ENCODE results near the gene TMEM121. TPM values are rescaled to one million over a fixed set of nuclear protein-coding genes. Genes with fewer than 3 reads are reported as not detected.

TMEM121 gene
- total and polyA plus RNA-seq, 2 of the 4 experiments (the other 2 are of a cell fraction), result 2.7 to 6.3 TPM

- intact Hi-C loops (cut with micrococcal nuclease), result no loop called here
- no peak for DNase-seq
Measured at GRCh38 chr14:105499256-105500035, 26.9 kb upstream of the TMEM121 start.

More at GRCh38 chr14:105499256-105500035, 26.9 kb upstream of the TMEM121 start:
- CTCF ChIA-PET, result no interaction called here
- Histone ChIP-seq H3K9me1 (ENCODE audit: insufficient read depth, low read length) (no peaks in the 10 kb centered on the region), H2BK15ac (ENCODE audit: low read depth, low read length) (no peak overlapping the region), H3K4me1 (ENCODE audit: control insufficient read depth, insufficient read depth, low read length) (no peaks in the 10 kb centered on the region), H3K4me2 (ENCODE audit: low read depth, low read length) (no peak overlapping the region), H3K27ac (ENCODE audit: insufficient read depth, low read length) (no peak overlapping the region), H3K4me3 (ENCODE audit: insufficient read depth, low read depth, low read length) (no peak overlapping the region), H2BK120ac (ENCODE audit: low read depth, low read length) (no peak overlapping the region), H3K14ac (replicated peaks; ENCODE audit: low read depth, low read length) (no peak overlapping the region), H2AK9ac (replicated peaks; ENCODE audit: low read depth, low read length, poor library complexity) (no peak overlapping the region), H4K91ac (ENCODE audit: insufficient read depth, low read depth, low read length) (no peak overlapping the region), H3K4ac (ENCODE audit: low read depth, low read length) (no peak overlapping the region), H3K36me3 (ENCODE audit: control insufficient read depth, insufficient read depth, low read length) (no peaks in the 10 kb centered on the region), H3K56ac (ENCODE audit: extremely low read depth, insufficient read depth, low read length) (no peak overlapping the region), H2AFZ (replicated peaks; ENCODE audit: low read length, poor library complexity) (no peak overlapping the region), H3K9ac (ENCODE audit: low read depth, low read length) (no peak overlapping the region), H3K9me3 (ENCODE audit: control insufficient read depth, insufficient read depth, low read length) (no peaks in the 10 kb centered on the region), H2BK20ac (ENCODE audit: low read depth, low read length) (no peak overlapping the region), H4K5ac (ENCODE audit: low read depth, low read length) (no peak overlapping the region), H2BK5ac (ENCODE audit: low read depth, low read length, poor library complexity, severe bottlenecking) (no peak overlapping the region), H3K79me1 (ENCODE audit: low read depth in 1 of 2, low read length in 2 of 2) (no peaks in the 10 kb centered on the region), H4K8ac (ENCODE audit: low read depth in 2 of 2, low read length in 2 of 2) (no peak overlapping the region), H4K20me1 (ENCODE audit: insufficient read depth, low read length) (no peaks in the 10 kb centered on the region), H3K23ac (ENCODE audit: low read depth, low read length) (no peak overlapping the region), H3K18ac (ENCODE audit: low read depth, low read length) (no peak overlapping the region), H2AK5ac (ENCODE audit: low read depth, low read length) (no peak overlapping the region), H3K27me3 (ENCODE audit: control insufficient read depth, insufficient read depth, low read length) (no peaks in the 10 kb centered on the region)
- dilution Hi-C loops (cut with HindIII; ENCODE audit: low sequenced_read_pairs, unreplicated experiment), result no loop called here
- in situ Hi-C loops (cut with MboI; ENCODE audit: low sequenced_read_pairs), result no loop called here
- 75% methylated on average over 19 of the region's 27 CpGs; no CpG with 5 or more reads in 1 of the 2 experiments for WGBS, 2 experiments (ENCODE audit: extremely low coverage in 2 of 2, insufficient read length in 1 of 2)
- POLR2A ChIA-PET (ENCODE audit: unreplicated experiment), result no interaction called here
- BruUV-seq (replicated peaks), result no TSS peak
- ATAC-seq (ENCODE audit: low read depth), result no peak
- no peak for TF ChIP-seq CEBPB (IDR thresholded peaks at IDR 0.05; ENCODE audit: low read depth, low read length)
- TF ChIP-seq RCOR1 (IDR thresholded peaks at IDR 0.05; ENCODE audit: insufficient replicate concordance, low read length), result no peak
- TF ChIP-seq, protein P1, sequence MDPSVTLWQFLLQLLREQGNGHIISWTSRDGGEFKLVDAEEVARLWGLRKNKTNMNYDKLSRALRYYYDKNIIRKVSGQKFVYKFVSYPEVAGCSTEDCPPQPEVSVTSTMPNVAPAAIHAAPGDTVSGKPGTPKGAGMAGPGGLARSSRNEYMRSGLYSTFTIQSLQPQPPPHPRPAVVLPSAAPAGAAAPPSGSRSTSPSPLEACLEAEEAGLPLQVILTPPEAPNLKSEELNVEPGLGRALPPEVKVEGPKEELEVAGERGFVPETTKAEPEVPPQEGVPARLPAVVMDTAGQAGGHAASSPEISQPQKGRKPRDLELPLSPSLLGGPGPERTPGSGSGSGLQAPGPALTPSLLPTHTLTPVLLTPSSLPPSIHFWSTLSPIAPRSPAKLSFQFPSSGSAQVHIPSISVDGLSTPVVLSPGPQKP (IDR thresholded peaks at IDR 0.05; ENCODE audit: borderline replicate concordance, low read depth, low read length), result no peak
- no peak for TF ChIP-seq MAFK (IDR thresholded peaks at IDR 0.05; ENCODE audit: low read depth, low read length)
- TF ChIP-seq FOS (IDR thresholded peaks at IDR 0.05; ENCODE audit: low read depth, low read length), result no peak
- TF ChIP-seq CHD1 (IDR thresholded peaks at IDR 0.05; ENCODE audit: low read depth, low read length), result no peak
- TF ChIP-seq, protein P2, sequence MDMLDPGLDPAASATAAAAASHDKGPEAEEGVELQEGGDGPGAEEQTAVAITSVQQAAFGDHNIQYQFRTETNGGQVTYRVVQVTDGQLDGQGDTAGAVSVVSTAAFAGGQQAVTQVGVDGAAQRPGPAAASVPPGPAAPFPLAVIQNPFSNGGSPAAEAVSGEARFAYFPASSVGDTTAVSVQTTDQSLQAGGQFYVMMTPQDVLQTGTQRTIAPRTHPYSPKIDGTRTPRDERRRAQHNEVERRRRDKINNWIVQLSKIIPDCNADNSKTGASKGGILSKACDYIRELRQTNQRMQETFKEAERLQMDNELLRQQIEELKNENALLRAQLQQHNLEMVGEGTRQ (IDR thresholded peaks at IDR 0.05; ENCODE audit: low read depth, low read length), result no peak
- no peak for TF ChIP-seq NFE2L2 (IDR thresholded peaks at IDR 0.05; ENCODE audit: low read depth, low read length)
- TF ChIP-seq SMC3 (IDR thresholded peaks at IDR 0.05; ENCODE audit: low read depth, low read length), result no peak
- TF ChIP-seq CTCF (conservative IDR thresholded peaks at IDR 0.05; ENCODE audit: low read depth, low read length), result no peak
- TF ChIP-seq BHLHE40 (IDR thresholded peaks at IDR 0.05; ENCODE audit: low read depth, low read length), result no peak
- TF ChIP-seq RFX5 (IDR thresholded peaks at IDR 0.05; ENCODE audit: low read depth, low read length), result no peak
- no peak for TF ChIP-seq MAZ (IDR thresholded peaks at IDR 0.05; ENCODE audit: borderline replicate concordance, low read depth, low read length)
- TF ChIP-seq POLR2A (IDR thresholded peaks at IDR 0.05; ENCODE audit: low read depth, low read length), result no peak
- no peak for TF ChIP-seq RAD21 (IDR thresholded peaks at IDR 0.05; ENCODE audit: low read length)
- TF ChIP-seq MXI1 (IDR thresholded peaks at IDR 0.05; ENCODE audit: borderline replicate concordance, low read depth, low read length), result no peak

Data from IMR-90 (cell line).